IPS-18c (cell line): ENCODE data around the gene SHLD2.
"Not testable (repeated sequence)": the region's sequence is repeated elsewhere in the genome, so short reads cannot be mapped to it uniquely, and the experiment has no call there.

Experiments
- H3K4me3 ChIP-seq: 2 replicates; pipeline ENCODE4 v1.7.0; 2013; ENCODE audit warnings: low read depth, mild to moderate bottlenecking, low read length, moderate library complexity; ENCODE audit not compliant: insufficient read depth
- H3K9me3 ChIP-seq: one replicate; pipeline ENCODE4 v1.6.1; 2013; ENCODE audit warnings: mild to moderate bottlenecking, low read length, moderate library complexity; ENCODE audit not compliant: control insufficient read depth, insufficient read depth

SHLD2 gene

DNA sequence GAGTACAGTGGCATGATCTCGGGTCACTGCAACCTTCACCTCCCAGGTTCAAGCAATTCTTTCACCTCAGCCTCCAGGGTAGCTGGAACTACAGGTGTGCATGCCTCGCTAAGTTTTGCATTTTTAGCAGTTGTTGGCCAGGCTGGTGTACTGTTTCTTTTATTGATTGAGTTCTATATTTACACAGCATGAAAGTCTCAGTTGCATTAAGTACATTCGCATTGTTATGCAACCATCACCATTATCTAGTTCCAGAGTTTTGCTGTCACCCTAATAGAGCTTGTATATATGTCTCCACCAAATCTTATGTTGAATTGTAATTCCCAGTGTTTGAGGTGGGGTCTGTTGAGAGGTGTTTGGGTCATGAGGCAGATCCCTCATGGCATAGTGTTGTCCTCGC lies 28.3 kb downstream of the SHLD2 start:
- not testable (repeated sequence) for H3K9me3 ChIP-seq, H3K4me3 ChIP-seq

DNA sequence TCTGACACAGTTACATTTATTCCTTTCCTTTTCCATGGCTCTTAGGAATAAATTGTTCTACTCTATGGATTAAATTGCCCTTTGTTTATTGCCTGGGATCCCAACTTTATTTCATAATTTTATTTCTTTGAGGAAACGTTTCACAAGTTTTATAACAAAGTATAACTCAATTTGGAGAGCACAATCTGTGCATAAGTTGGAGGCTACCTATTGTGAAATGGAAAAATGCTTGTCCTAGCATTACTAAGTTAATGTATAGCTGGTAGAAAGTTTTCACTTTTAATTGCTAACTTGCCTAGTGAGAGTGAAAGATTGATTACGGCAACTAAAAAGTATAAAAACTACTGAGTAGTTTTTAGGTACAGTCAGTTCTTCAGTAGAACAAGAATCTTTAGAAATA lies 32.0 kb downstream of the SHLD2 start:
- not testable (repeated sequence) for H3K4me3 ChIP-seq, H3K9me3 ChIP-seq

DNA sequence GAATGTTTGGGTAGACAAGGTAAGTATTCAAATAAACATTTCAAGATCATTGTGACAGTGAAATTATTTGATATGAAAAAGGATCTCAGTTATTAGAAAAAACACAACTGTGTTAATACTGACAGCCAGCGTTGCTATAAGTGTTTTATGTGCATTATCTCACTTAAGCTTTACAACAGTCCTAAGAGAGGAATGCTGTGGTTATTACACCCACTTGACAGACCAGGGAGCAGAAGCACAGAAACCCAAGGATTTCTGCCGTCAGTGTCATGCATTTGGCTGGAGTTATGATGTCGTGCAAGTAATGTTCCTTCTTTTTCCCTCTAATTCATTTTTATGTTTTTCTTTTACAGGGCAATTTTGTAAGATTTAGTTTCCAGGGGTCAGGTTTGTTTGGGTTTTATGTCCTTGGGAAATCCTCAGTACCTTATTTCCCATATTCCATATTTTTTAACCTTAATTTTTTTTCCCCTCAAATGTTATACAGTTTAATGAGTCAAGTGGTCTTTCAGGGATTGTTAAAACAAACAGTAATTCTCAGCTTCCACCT lies 32.7 kb downstream of the SHLD2 start:
- H3K4me3 ChIP-seq, H3K9me3 ChIP-seq: not testable (repeated sequence)

DNA sequence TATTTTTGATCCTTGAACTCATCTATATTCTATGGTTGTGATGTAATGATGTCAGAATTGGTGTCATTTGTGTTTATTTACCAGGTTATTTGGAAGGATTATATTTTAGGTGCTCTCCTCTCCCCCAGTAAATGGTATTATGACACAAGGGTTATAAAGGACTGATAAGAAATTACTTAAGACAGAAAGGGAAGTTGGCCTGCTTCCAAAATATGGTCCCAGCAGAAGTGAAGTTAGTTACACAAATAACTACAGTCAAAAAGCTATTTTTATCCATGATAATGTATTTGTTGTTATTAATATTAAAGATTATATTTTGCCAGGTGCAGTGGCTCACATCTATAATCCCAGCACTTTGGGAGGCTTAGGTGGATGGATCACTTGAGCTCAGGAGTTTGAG lies 37.2 kb downstream of the SHLD2 start:
- not testable (repeated sequence) for H3K4me3 ChIP-seq, H3K9me3 ChIP-seq

DNA sequence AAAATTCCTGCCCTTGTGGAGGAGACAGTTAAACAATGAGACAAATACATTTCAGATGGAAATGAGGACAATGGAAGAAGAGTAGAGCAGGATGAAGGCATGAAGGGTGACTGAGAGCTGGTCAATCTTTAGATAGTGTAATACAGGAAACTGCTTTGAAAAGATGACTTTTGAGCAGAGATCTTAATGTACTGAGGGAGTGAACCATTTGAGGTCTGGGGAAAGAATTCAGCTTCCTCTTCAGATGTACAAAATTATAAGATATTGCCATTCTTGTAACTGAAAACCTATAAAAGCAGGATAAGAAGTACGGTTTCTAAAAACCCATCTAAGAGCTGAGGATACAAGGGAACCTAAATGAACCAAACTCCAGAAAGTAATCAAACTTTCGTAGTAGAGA lies 38.9 kb downstream of the SHLD2 start:
- H3K9me3 ChIP-seq, H3K4me3 ChIP-seq: not testable (repeated sequence)

DNA sequence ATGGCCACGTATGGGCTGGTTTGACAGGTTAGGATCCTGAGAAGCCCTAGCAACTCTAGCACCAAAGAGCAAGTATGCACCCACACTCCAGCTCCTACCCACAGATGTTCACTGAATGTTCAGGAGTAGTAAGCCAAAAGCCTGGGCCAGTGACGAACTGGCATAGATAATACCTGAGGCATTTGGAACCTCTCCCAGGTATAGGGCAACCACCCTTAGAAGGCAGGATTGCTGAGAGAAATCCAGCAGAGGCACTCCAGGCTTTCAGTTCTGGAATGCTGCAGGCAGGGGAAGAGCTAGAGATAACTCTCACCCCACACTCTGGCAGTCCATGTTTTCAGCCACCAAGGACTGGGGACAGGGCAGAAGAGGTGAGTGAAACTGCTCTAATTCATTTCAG lies 39.4 kb downstream of the SHLD2 start:
- not testable (repeated sequence) for H3K4me3 ChIP-seq

DNA sequence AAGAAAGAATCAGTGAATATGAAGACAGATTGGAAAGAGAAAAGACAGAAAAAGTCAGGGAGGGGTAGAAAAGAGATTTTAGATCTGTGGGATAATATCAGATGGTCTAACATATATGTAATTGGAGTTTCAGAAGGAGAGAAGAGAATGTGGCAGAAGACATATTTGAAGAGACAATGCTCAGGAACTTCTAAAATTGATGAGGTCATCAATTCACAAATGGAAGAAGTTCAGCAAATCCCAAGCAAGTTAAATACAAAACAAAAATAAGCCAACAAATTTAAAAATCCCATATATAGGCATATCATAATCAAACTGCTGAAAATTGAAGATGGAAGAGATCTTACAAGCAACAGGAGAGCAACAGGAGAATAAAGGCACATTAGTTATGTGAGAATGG lies 42.5 kb downstream of the SHLD2 start:
- H3K9me3 ChIP-seq, H3K4me3 ChIP-seq: not testable (repeated sequence)

More for the DNA sequence above, 39.4 kb downstream of the SHLD2 start:
- H3K9me3 ChIP-seq, result not testable (repeated sequence)

DNA sequence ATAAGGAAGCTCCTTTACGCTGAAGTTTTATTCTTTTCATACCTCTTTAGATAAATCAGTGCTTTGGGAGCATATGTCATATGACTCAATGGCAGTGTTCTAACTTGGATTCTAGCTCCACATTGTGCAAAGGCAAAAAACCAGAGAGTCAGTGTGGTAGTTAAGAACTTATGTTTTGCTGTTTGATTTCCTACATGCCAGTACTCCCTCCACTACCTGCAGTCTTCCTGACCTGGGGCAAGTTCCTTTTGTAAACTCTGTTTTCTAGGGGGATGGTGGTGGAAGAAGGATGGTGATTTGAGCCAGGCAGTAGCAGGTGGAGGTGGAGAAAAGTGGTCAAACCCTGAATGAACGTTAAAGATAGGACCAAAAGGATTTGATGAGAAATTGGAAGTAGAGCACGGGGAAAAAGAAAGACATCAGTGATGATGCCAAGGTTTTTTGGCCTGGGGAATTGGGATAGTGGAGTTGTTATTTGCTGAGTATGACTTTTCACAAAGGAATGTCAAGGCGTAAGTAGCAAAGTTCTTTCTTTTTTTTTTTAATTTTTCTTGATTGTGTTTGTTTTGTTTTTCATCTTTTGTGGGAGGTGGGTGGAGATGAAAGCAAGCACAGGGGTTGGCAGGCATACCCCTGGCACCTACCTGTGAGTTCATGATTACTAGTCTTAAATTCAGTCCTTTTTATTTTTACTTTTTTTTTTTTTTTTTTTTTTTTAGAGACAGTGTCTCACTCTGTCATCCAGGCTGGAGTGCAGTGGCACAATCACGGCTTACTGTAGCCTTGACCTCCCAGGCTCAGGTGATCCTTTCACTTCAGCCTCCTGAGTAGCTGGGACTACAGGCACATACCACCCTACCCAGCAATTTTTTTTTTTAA lies 47.5 kb downstream of the SHLD2 start:
- H3K9me3 ChIP-seq, H3K4me3 ChIP-seq: not testable (repeated sequence)

DNA sequence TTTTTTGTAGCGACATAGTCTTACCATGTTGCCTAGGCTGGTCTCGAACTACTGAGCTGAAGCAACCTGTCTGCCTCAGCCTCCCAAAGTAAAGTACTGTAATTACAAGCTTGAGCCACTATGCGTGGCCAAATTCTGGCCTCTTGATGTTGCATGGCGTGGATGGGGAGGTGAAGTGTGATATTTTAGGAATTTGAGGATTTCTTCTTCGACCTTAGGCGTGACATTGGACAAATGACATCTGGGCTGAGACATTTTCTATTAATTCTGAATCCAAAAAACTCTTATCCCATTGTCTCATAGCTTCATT lies 48.1 kb downstream of the SHLD2 start:
- H3K4me3 ChIP-seq, H3K9me3 ChIP-seq: not testable (repeated sequence)

DNA sequence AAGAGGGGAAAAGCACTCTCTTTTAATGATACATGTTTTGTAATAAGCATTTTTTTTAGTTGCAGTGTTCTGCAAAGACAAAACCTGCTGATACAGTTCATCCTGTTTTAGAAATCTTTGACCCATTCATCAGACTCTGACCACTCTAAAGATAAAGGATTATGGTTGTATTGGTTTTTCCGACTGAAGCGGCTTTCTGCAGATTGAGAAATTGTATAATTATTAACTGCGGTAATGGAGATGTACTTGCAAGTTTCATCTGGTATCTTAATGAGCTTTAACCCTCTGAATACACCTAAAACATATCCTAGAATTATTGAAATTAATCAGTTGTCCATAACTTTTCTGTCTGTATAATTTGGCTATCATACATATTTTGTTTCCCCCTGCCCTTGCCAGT lies 50.6 kb downstream of the SHLD2 start:
- H3K9me3 ChIP-seq, H3K4me3 ChIP-seq: not testable (repeated sequence)

DNA sequence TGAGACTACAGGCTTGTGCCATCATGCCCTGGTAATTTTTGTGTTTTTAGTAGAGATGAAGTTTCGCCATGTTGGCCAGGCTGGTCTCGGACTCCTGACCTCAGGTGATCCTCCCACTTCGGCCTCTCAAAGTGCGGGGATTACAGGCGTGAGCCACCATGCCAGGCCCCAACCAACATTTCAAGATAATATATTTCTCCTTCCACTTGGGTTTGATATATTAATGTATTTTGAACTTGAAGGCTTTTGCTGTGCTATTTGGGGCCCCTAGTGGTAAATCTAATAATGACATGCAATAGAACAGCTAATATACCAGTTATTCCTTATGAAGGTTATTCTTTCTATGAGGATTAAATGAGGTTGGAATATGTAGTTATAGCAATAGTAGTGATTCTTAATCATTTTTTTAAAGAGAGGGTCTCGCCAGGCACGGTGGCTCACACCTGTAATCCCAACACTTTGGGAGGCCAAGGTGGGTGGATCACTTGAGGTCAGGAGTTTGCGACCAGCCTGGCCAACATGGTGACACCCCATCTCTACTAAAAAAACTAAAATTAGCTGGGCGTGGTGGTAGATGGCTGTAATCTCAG lies 54.1 kb downstream of the SHLD2 start:
- H3K4me3 ChIP-seq, H3K9me3 ChIP-seq: not testable (repeated sequence)

DNA sequence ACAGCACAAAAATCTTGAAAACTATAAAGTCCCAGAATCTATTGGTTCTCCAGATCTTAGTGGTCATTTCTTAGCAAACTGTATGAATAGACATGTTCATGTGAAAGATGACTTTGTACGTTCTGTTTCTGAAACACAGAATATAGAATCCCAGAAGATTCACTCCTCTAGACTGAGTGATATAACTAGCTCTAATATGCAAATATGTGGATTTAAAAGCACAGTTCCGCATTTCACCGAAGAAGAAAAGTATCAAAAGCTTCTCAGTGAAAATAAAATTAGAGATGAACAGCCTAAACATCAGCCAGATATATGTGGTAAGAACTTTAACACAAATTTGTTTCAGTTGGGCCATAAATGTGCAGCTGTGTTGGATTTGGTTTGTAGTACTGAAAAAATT lies 56.5 kb downstream of the SHLD2 start:
- not testable (repeated sequence) for H3K9me3 ChIP-seq, H3K4me3 ChIP-seq

DNA sequence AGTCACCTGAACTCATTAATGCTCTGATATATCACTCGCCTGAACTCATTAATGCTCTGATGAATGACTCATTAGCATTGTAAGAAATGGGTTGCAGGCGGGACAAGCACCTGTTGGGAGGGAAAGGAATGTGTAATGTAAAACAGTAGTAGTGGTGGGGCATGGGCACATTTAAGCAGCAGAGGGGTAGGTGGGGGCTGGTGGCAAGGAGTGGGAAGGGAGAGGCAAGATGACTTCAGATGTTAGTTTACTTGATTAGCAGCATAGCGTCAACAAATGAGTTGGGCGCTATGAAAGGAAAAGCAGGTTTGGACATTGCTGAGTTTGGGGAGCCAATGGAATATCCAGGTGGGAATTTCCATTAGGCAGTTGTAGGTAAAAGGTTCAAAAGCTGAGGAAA lies 61.8 kb downstream of the SHLD2 start:
- not testable (repeated sequence) for H3K4me3 ChIP-seq, H3K9me3 ChIP-seq

DNA sequence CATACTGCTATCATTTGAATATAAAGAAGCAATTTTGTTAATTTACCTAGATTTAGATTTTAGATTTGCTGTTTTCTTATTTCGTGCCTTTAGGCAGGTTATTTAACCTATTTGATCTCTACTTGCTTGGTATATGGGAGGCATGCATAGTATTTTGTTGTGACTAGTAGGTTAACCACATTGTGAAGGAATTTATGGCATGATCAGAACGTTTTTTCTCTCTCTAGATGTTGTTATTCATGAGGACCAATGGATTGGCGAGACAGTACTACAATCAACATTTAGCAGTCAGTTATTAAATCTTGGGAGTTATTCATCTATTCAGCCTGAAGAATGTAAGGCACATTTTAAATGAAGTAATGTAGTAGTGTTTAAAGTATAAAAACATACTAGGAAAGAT lies 62.8 kb downstream of the SHLD2 start:
- not testable (repeated sequence) for H3K9me3 ChIP-seq, H3K4me3 ChIP-seq

DNA sequence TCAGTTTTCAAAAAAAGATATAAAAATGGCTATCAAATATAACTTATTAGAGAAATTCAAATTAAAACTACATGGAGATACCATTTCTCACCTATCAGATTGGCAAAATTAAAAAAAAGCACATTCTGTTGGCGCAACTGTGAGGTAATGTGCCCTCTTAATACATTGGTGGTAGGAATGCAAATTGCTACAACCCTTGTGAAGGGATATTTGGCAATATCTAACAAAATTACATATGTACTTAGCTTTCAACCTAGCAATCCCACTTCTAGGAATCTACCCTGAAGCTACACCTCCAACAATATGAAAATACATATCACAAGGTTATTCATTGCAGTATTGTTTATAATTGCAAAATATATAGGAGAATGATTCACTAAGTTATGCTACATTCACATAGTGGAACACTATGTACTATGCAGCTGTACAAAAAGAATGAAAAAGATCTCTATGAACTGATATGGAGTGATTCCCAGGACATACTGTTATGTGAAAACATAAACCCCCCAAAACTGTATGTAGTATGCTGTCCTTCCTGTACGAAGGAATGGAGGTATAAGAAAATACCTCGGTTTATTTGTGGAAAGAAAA lies 67.8 kb downstream of the SHLD2 start:
- H3K4me3 ChIP-seq, H3K9me3 ChIP-seq: not testable (repeated sequence)

DNA sequence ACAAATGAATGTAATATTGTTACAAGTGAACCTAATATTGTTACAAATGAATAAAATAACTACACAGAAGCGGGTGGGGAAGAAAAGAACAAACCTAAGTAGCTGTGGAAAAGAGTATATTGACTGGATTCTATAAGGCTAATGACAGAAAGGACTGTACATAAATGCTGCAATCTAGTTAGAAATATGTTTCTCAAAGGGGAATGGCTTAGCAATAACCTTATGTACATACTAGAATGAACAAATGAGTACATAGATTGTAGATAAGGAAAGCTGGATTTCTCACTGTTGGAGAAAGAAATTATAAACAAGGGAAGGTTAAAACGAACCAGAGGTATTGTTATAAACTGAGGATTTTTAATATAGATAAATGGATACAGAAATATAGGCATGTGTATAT lies 68.4 kb downstream of the SHLD2 start:
- H3K4me3 ChIP-seq, H3K9me3 ChIP-seq: not testable (repeated sequence)

DNA sequence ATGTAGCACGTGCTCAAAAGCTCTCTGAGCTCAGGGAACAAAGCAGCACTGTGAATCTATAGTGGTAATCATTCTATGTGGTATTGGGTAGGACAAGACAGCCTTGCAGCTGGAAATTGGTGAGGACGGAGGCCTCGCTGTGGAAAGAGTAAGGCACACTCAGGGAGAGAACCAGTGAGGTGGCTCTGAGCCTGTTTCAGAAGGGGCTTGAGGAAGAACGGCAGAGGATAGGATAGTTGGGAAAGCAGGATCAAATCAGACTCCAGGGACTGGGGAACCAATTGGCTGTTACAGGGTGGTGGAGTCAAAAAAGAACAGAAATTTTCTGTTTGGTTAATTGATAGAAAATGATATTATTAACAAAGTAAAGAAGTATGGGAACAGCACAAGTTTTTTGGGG lies 74.9 kb downstream of the SHLD2 start:
- H3K4me3 ChIP-seq, H3K9me3 ChIP-seq: not testable (repeated sequence)

DNA sequence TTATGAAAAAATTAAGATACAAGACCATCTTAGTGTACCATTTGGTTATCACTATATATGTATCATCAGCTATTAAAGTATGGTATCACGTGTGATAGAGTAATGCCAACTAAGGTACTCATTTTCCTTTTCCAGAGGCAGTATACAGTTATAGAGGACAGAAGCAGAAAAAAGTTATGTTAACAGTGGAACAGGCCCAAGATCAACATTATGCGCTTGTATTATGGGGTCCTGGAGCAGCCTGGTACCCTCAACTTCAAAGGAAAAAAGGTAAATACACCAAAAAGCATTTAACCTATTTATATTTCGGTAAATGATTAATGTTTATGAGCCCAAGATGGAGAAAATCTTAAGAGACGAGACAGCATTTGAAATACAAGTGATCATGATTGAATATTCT lies 75.7 kb downstream of the SHLD2 start:
- not testable (repeated sequence) for H3K9me3 ChIP-seq, H3K4me3 ChIP-seq
